Bronchial smooth muscle cell (primary cell): ENCODE data around the gene CCNJ. TPM values are rescaled to one million over a fixed set of nuclear protein-coding genes. Genes with fewer than 3 reads are reported as not detected.

Experiments
- total RNA-seq: library from RNA; depleted of rRNA; stranded (reverse); fragments of >200 nt; gene quantifications from 2 replicates; pipeline ENCODE4 v1.2.1, GENCODE V29; 2014

CCNJ gene, protein sequence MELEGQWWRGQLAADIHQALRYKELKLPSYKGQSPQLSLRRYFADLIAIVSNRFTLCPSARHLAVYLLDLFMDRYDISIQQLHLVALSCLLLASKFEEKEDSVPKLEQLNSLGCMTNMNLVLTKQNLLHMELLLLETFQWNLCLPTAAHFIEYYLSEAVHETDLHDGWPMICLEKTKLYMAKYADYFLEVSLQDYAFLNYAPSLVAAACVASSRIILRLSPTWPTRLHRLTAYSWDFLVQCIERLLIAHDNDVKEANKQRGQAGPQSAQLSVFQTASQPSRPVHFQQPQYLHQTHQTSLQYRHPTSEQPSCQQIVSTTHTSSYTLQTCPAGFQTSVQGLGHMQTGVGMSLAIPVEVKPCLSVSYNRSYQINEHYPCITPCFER
- 3.0 and 5.1 TPM in 2 replicates for total RNA-seq

DNA sequence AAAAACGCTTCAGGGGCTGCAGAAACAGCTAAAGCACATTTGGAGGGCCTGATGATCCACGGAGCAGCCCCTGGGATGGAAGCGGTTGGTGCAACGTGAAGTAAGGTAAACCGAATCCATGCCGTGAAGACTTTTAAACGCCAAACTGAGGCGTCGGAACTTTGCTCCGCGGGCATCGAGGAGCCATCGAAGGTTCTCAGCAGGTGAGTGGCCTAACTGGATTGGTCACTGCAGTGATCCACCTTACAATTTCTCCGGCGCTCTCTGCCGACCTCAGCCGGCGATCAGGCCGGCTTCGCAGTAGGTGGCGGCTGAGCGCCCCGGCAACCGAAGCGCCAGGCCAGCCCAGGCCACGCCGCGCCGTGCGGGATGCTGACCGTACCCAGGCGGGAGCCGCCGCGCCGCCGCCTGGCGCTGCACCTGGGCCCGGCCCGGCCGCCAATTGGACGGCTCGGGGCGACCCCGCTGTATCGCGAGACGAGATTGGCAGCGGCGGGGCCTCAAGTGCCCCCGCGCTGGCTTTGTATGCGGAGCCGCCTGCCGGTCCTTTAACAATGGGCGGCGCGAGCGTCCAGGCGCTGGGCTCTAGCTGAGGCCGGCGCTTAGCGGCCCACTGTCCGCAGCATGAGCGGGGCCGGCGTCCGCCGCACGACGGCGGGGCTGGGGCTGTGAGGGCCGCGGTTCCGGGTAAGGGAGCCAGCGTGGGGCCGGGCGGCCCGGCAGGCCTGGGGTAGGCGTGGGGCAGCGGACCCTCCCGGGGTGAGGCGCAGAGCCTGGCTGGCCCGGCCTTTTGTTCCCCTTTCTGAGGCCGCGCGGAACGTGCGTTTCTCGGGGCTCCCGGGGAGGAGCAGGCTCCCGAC lies at the start of gene CCNJ:
Gene CCNJ, plus strand, starts transcription at position 551 of the 860 bp plus-strand sequence. CDS start 811 bp downstream, outside the sequence.

Other genes with a start within 250 kb of the CCNJ start
- gene CC2D2B, start 135.6 kb upstream of the CCNJ start, total RNA-seq, result 0.09 TPM in 1 of 2 replicates, not detected in the other
- 10.6 and 15.6 TPM in 2 replicates for gene ZNF518A, start 86.7 kb downstream of the CCNJ start, total RNA-seq
- gene BLNK, start 228.0 kb downstream of the CCNJ start, total RNA-seq, result 0.09 and 0.16 TPM in 2 replicates